Astrocyte (in vitro differentiated cells and primary cell): ENCODE measurements around the gene EHBP1. TPM values are rescaled to one million over a fixed set of nuclear protein-coding genes. Genes with fewer than 3 reads are reported as not detected.

Source experiments
- DNase-seq: peaks from one replicate; pipeline ENCODE4 v3.0.0-alpha.2; 2010; ENCODE audit warnings: low read depth
- FAIRE-seq: peaks from 2 replicates; lab custom pipeline; 2011; peaks lifted over from hg19 to GRCh38; lab: Jason Lieb, UNC
- H2AFZ ChIP-seq: 2 replicates; pipeline ENCODE4 v1.6.0; 2012; ENCODE audit warnings: low read depth, low read length, inconsistent platforms
- H3K27ac ChIP-seq: 2 replicates; pipeline ENCODE4 v1.5.1; 2011; ENCODE audit warnings: low read depth, low read length, inconsistent platforms
- H3K27me3 ChIP-seq: 2 replicates; pipeline ENCODE4 v1.6.0; 2011; ENCODE audit warnings: low read length, inconsistent platforms; ENCODE audit not compliant: insufficient read depth
- H3K36me3 ChIP-seq: 2 replicates; pipeline ENCODE4 v1.5.1; 2011; ENCODE audit warnings: low read length, inconsistent platforms; ENCODE audit not compliant: insufficient read depth
- H3K4me1 ChIP-seq: 2 replicates; pipeline ENCODE4 v1.5.1; 2011; ENCODE audit warnings: low read length, inconsistent platforms; ENCODE audit not compliant: insufficient read depth
- H3K4me2 ChIP-seq: 2 replicates; pipeline ENCODE4 v1.6.0; 2012; ENCODE audit warnings: low read length, inconsistent platforms
- H3K4me3 ChIP-seq: 2 replicates; pipeline ENCODE4 v1.5.1; 2011; ENCODE audit warnings: low read depth, mild to moderate bottlenecking, low read length, inconsistent platforms; ENCODE audit not compliant: insufficient read depth
- H3K79me2 ChIP-seq: 2 replicates; pipeline ENCODE4 v1.6.0; 2012; ENCODE audit warnings: mild to moderate bottlenecking, low read length, inconsistent platforms; ENCODE audit not compliant: insufficient read depth
- H3K9ac ChIP-seq: 2 replicates; pipeline ENCODE4 v1.6.0; 2012; ENCODE audit warnings: mild to moderate bottlenecking, low read length, inconsistent platforms
- H3K9me3 ChIP-seq: 2 replicates; pipeline ENCODE4 v1.5.1; 2012; ENCODE audit warnings: low read depth, mild to moderate bottlenecking, low read length, inconsistent platforms; ENCODE audit not compliant: insufficient read depth
- H4K20me1 ChIP-seq: 2 replicates; pipeline ENCODE4 v1.6.0; 2012; ENCODE audit warnings: low read length, inconsistent platforms; ENCODE audit not compliant: insufficient read depth
- H3K27ac Mint-ChIP-seq: one replicate; pipeline ENCODE4 v1.8.0; 2021; ENCODE audit warnings: mild to moderate bottlenecking, mixed read lengths; ENCODE audit not compliant: unreplicated experiment
- H3K27me3 Mint-ChIP-seq: one replicate; pipeline ENCODE4 v1.8.0; 2021; ENCODE audit warnings: low read depth, mixed read lengths; ENCODE audit not compliant: unreplicated experiment
- H3K36me3 Mint-ChIP-seq: one replicate; pipeline ENCODE4 v1.8.0; 2021; ENCODE audit warnings: low read depth, mixed read lengths; ENCODE audit not compliant: unreplicated experiment
- H3K4me1 Mint-ChIP-seq: one replicate; pipeline ENCODE4 v1.8.0; 2021; ENCODE audit warnings: low read depth, mixed read lengths; ENCODE audit not compliant: unreplicated experiment
- H3K4me3 Mint-ChIP-seq: one replicate; pipeline ENCODE4 v1.8.0; 2021; ENCODE audit warnings: mild to moderate bottlenecking, moderate library complexity, mixed read lengths; ENCODE audit not compliant: unreplicated experiment
- H3K9me3 Mint-ChIP-seq: one replicate; pipeline ENCODE4 v1.8.0; 2021; ENCODE audit warnings: mild to moderate bottlenecking, mixed read lengths; ENCODE audit not compliant: unreplicated experiment
- CTCF ChIP-seq: IDR thresholded peaks from 2 replicates; pipeline ENCODE4 v1.5.1; 2011; ENCODE audit warnings: low read depth, mild to moderate bottlenecking, inconsistent platforms, low read length, moderate library complexity; ENCODE audit not compliant: insufficient read depth
- EZH2 ChIP-seq: IDR thresholded peaks from 2 replicates; pipeline ENCODE4 v1.6.1; 2012; ENCODE audit warnings: mild to moderate bottlenecking, low read length, inconsistent platforms; ENCODE audit not compliant: insufficient read depth
- total RNA-seq: library from RNA; stranded (reverse); gene quantifications from 2 replicates; pipeline ENCODE4 v1.2.1, GENCODE V29; 2021

EHBP1 gene
- total RNA-seq, 1 donor from 2014 or later = 44.1 TPM

DNA sequence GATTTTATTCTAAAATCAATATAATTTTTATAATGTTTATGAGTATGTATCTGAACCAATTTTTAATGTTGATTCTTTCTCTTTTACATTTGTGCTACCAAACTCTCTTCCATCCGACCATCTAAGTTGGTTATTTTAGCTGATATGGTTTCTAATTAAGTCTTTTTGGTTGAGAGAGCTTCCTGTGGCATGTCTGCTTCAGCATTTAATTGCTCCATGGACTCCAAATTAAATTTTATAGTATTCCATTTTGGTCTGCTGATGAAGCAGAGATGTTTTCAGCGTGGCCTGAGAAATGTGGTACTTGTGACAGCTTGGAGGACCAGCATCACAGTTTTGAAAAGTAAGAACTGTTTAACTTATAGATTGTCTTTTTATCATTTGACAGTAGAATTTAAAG lies 105.6 kb downstream of the EHBP1 start:
- no peak overlapping the region for H3K4me3 ChIP-seq
- no peaks in the 10 kb centered on the region for H3K27me3 Mint-ChIP-seq

GRCh38 chr2:62811972-62812371 lies 106.5 kb downstream of the EHBP1 start:
- Histone ChIP-seq H3K27ac (no peak overlapping the region), H3K4me3 (no peak overlapping the region), H3K9ac (no peak overlapping the region), H3K9me3 (no peaks in the 10 kb centered on the region), H3K79me2 (peaks cover 57% of the 10 kb centered on the region), H4K20me1 (peaks cover 38% of the 10 kb centered on the region), H3K4me1 (peaks cover 5% of the 10 kb centered on the region), H3K4me2 (no peak overlapping the region), H3K36me3 (no peaks in the 10 kb centered on the region), H2AFZ (no peak overlapping the region), H3K27me3 (no peaks in the 10 kb centered on the region)
- no peak overlapping the region for H3K4me3 Mint-ChIP-seq
- no peak for FAIRE-seq
- peaks cover 12% of the 10 kb centered on the region for H3K4me1 Mint-ChIP-seq
- peaks cover 9% of the 10 kb centered on the region for H3K36me3 Mint-ChIP-seq
- TF ChIP-seq EZH2 = no peak
- no peak for TF ChIP-seq CTCF
- no peak for DNase-seq
- no peaks in the 10 kb centered on the region for H3K27me3 Mint-ChIP-seq
- no peaks in the 10 kb centered on the region for H3K9me3 Mint-ChIP-seq
- no peak overlapping the region for H3K27ac Mint-ChIP-seq

More for the DNA sequence above, 105.6 kb downstream of the EHBP1 start:
- peaks cover 38% of the 10 kb centered on the region for H4K20me1 ChIP-seq
- peaks cover 8% of the 10 kb centered on the region for H3K4me1 Mint-ChIP-seq
- DNase-seq (no peak), FAIRE-seq (no peak)
- TF ChIP-seq EZH2 = no peak
- no peak overlapping the region for H3K9ac ChIP-seq
- H3K79me2 ChIP-seq = peaks cover 54% of the 10 kb centered on the region
- H3K4me3 Mint-ChIP-seq = no peak overlapping the region
- H3K4me1 ChIP-seq = peaks cover 5% of the 10 kb centered on the region
- no peaks in the 10 kb centered on the region for H3K9me3 ChIP-seq
- H2AFZ ChIP-seq = no peak overlapping the region
- H3K27ac Mint-ChIP-seq = no peak overlapping the region
- H3K9me3 Mint-ChIP-seq = peaks cover 2% of the 10 kb centered on the region
- no peak overlapping the region for H3K4me2 ChIP-seq
- H3K36me3 ChIP-seq = no peaks in the 10 kb centered on the region
- H3K27ac ChIP-seq = no peak overlapping the region
- H3K27me3 ChIP-seq = no peaks in the 10 kb centered on the region
- H3K36me3 Mint-ChIP-seq = peaks cover 10% of the 10 kb centered on the region

GRCh38 chr2:62812921-62813825 lies 107.7 kb downstream of the EHBP1 start:
- FAIRE-seq (no peak), DNase-seq (no peak)
- Histone ChIP-seq H3K9me3 (no peaks in the 10 kb centered on the region), H3K27ac (no peak overlapping the region), H3K4me2 (no peak overlapping the region), H4K20me1 (peaks cover 43% of the 10 kb centered on the region), H3K4me1 (peaks cover 5% of the 10 kb centered on the region), H3K79me2 (peaks cover 60% of the 10 kb centered on the region), H2AFZ (no peak overlapping the region), H3K4me3 (no peak overlapping the region), H3K27me3 (no peaks in the 10 kb centered on the region), H3K9ac (no peak overlapping the region), H3K36me3 (no peaks in the 10 kb centered on the region)
- H3K27ac Mint-ChIP-seq = no peak overlapping the region
- H3K4me3 Mint-ChIP-seq = no peak overlapping the region
- H3K4me1 Mint-ChIP-seq = peaks cover 23% of the 10 kb centered on the region
- no peaks in the 10 kb centered on the region for H3K9me3 Mint-ChIP-seq
- TF ChIP-seq CTCF (no peak), EZH2 (no peak)
- H3K36me3 Mint-ChIP-seq = peaks cover 2% of the 10 kb centered on the region
- no peaks in the 10 kb centered on the region for H3K27me3 Mint-ChIP-seq
